Ishikawa (cell line): ENCODE data around the gene DYRK3.

Experiments
- CREB1 ChIP-seq: IDR thresholded peaks from 2 replicates; pipeline ENCODE4 v1.6.1; 2012; ENCODE audit warnings: low read depth
- EGR1 ChIP-seq: IDR thresholded peaks from 2 replicates; pipeline ENCODE4 v1.6.1; 2012
- RAD21 ChIP-seq: IDR thresholded peaks from 2 replicates; pipeline ENCODE4 v1.6.1; 2012; ENCODE audit warnings: low read depth
- TF ChIP-seq, protein P1 (sequence below): IDR thresholded peaks from 2 replicates; pipeline ENCODE4 v1.6.1; 2012; ENCODE audit warnings: low read depth, mild to moderate bottlenecking
- TF ChIP-seq, protein P2 (sequence below): IDR thresholded peaks from 2 replicates; pipeline ENCODE4 v1.6.1; 2012

DNA sequence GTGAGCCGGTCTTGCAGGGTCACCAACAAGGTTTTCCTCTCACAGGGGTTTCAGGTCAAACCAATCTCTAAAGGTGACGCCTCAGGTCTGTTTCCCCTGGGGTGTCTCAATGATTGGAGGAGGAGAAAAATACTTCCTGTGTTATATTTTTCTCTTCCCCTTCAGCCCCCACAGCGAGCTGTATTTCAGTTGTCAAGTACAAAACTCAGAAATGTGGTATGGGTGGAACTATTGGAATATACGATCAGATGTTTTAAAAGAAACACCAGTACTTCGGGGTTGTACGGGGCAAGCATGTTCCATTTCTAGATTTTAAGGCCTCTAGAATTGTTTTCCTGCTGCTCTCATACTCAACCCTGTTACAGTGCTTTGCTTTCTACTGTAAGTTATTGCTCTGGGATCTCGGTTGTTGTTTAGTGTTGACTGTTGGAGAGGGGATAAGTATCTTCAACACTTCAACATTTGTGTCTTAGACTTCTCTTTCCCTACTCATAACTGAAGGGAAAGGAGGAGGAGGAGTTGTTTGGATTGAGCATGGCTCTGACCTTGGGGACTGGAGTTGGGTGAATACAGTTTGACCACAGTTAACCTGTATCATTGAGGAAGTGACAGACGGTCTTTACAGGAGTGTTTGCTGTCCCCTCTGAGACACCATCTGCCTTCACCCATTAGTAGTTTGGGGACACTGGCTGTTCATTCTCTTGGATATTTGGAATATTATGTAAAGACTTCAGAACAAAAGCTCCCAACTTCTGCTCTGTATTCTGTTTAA, 51.3 kb downstream of the DYRK3 start:
- TF ChIP-seq, protein P1, sequence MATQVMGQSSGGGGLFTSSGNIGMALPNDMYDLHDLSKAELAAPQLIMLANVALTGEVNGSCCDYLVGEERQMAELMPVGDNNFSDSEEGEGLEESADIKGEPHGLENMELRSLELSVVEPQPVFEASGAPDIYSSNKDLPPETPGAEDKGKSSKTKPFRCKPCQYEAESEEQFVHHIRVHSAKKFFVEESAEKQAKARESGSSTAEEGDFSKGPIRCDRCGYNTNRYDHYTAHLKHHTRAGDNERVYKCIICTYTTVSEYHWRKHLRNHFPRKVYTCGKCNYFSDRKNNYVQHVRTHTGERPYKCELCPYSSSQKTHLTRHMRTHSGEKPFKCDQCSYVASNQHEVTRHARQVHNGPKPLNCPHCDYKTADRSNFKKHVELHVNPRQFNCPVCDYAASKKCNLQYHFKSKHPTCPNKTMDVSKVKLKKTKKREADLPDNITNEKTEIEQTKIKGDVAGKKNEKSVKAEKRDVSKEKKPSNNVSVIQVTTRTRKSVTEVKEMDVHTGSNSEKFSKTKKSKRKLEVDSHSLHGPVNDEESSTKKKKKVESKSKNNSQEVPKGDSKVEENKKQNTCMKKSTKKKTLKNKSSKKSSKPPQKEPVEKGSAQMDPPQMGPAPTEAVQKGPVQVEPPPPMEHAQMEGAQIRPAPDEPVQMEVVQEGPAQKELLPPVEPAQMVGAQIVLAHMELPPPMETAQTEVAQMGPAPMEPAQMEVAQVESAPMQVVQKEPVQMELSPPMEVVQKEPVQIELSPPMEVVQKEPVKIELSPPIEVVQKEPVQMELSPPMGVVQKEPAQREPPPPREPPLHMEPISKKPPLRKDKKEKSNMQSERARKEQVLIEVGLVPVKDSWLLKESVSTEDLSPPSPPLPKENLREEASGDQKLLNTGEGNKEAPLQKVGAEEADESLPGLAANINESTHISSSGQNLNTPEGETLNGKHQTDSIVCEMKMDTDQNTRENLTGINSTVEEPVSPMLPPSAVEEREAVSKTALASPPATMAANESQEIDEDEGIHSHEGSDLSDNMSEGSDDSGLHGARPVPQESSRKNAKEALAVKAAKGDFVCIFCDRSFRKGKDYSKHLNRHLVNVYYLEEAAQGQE, result no peak
- TF ChIP-seq RAD21, result no peak
- TF ChIP-seq, protein P2, sequence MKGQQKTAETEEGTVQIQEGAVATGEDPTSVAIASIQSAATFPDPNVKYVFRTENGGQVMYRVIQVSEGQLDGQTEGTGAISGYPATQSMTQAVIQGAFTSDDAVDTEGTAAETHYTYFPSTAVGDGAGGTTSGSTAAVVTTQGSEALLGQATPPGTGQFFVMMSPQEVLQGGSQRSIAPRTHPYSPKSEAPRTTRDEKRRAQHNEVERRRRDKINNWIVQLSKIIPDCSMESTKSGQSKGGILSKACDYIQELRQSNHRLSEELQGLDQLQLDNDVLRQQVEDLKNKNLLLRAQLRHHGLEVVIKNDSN, result no peak
- no peak for TF ChIP-seq EGR1
- no peak for TF ChIP-seq CREB1
